Tibial artery (tissue), 4 donors: ENCODE results near the gene C5orf47.

Source experiments
- DNase-seq, 2 donors: peaks; one replicate each; pipeline ENCODE4 v3.0.0-alpha.2; 2019
- H3K27ac ChIP-seq, 2 donors: fragments of 200-600 bp; sonication (generic) in 1 of 2; 1 replicate in 1 of 2; 2 replicates in 1 of 2; pipeline ENCODE4 v1.5.1; 2018 to 2019; ENCODE audit warnings: mild to moderate bottlenecking in 1 of 2
- H3K27me3 ChIP-seq, 2 donors: fragments of 200-600 bp; sonication (generic) in 1 of 2; one replicate each; pipeline versions ENCODE4 v1.5.1 to v1.6.0; 2016 to 2019
- H3K36me3 ChIP-seq, 3 donors: fragments of 200-600 bp; sonication (generic) in 2 of 3; one replicate each; pipeline ENCODE4 v1.5.1; 2016 to 2019; ENCODE audit warnings: mild to moderate bottlenecking in 2 of 3
- H3K4me1 ChIP-seq, 4 donors: fragments of 200-600 bp; sonication (generic) in 2 of 4; 1 replicate in 3 of 4; 2 replicates in 1 of 4; pipeline ENCODE4 v1.5.1; 2016 to 2019
- H3K4me3 ChIP-seq, 2 donors: fragments of 200-600 bp; sonication (generic) in 1 of 2; 1 replicate in 1 of 2; 2 replicates in 1 of 2; pipeline ENCODE4 v1.5.1; 2018 to 2019; ENCODE audit warnings: mild to moderate bottlenecking in 2 of 2
- H3K9me3 ChIP-seq, 3 donors: fragments of 200-600 bp; sonication (generic) in 1 of 3; one replicate each; pipeline ENCODE4 v1.5.1; 2016 to 2019
- intact Hi-C: fragments of 100-400 bp; cut with DNase I; formaldehyde crosslinking; loops from one replicate; pipeline ENCODE4 v1.15.0; 2023; ENCODE audit warnings: low total_unique reads
- TF ChIP-seq, protein P1 (sequence below), 2 experiments: fragments of 200-600 bp in 1 of 2; fragments of 450-650 bp in 1 of 2; IDR thresholded peaks; one replicate each; pipeline ENCODE4 v1.5.1; 2017 to 2019; ENCODE audit warnings: antibody characterized with exemption in 2 of 2, mild to moderate bottlenecking in 1 of 2, moderate library complexity in 1 of 2

The C5orf47 gene

DNA sequence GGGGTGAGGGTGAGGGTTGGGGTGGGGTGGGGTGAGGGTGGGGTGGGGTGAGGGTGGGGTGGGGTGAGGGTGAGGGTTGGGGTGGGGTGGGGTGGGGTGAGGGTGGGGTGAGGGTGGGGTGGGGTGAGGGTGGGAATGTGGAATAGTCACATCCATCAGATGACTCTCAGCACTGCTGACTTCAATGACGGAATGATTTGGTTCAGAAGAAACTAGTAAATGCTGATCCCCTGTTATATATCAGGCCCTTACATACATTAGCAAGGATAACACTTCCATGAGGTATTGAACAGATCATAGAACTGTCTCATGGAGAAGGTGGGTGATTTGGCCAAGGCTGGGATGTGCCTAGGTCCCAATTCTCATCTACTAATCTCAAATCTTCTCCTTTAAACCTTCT lies 24.5 kb upstream of the C5orf47 start:
- TF ChIP-seq, protein P1, sequence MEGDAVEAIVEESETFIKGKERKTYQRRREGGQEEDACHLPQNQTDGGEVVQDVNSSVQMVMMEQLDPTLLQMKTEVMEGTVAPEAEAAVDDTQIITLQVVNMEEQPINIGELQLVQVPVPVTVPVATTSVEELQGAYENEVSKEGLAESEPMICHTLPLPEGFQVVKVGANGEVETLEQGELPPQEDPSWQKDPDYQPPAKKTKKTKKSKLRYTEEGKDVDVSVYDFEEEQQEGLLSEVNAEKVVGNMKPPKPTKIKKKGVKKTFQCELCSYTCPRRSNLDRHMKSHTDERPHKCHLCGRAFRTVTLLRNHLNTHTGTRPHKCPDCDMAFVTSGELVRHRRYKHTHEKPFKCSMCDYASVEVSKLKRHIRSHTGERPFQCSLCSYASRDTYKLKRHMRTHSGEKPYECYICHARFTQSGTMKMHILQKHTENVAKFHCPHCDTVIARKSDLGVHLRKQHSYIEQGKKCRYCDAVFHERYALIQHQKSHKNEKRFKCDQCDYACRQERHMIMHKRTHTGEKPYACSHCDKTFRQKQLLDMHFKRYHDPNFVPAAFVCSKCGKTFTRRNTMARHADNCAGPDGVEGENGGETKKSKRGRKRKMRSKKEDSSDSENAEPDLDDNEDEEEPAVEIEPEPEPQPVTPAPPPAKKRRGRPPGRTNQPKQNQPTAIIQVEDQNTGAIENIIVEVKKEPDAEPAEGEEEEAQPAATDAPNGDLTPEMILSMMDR (IDR thresholded peaks at IDR 0.05): no peak
- Histone ChIP-seq H3K4me3 (no peak overlapping the region), H3K9me3 (no peaks in the 10 kb centered on the region), H3K27me3 (no peaks in the 10 kb centered on the region), H3K36me3 (no peaks in the 10 kb centered on the region), H3K27ac (no peak overlapping the region), H3K4me1 (no peaks in the 10 kb centered on the region)
- intact Hi-C loops: no loop called here
- DNase-seq: no peak

DNA sequence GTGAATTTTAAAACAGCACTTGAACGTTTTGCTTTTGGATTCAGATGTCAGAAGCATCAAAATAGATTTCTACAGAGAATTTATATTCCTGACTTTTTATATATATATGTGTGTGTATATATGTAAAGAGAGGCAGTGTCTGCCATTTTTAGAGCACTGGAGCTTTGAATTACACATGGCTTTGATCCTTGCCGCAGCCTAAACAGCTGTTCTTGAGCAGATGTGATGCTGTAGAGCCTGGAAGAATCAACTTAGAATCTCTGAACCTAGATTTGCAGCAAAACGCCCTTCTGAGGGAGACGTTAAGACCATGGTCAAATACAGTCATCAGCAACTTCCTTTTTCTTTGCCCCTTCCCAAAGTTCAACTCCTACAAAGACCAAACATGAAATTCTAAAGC lies 21.7 kb upstream of the C5orf47 start:
- intact Hi-C loops: no loop called here
- H3K27ac ChIP-seq: no peak overlapping the region
- H3K27me3 ChIP-seq: no peaks in the 10 kb centered on the region
- peaks cover 0 to 7% (median 3%) of the 10 kb centered on the region in 4 donors for H3K4me1 ChIP-seq
- H3K9me3 ChIP-seq: no peaks in the 10 kb centered on the region
- DNase-seq: no peak
- no peaks in the 10 kb centered on the region for H3K36me3 ChIP-seq
- H3K4me3 ChIP-seq: no peak overlapping the region
- TF ChIP-seq, protein P1 (IDR thresholded peaks at IDR 0.05): no peak

DNA sequence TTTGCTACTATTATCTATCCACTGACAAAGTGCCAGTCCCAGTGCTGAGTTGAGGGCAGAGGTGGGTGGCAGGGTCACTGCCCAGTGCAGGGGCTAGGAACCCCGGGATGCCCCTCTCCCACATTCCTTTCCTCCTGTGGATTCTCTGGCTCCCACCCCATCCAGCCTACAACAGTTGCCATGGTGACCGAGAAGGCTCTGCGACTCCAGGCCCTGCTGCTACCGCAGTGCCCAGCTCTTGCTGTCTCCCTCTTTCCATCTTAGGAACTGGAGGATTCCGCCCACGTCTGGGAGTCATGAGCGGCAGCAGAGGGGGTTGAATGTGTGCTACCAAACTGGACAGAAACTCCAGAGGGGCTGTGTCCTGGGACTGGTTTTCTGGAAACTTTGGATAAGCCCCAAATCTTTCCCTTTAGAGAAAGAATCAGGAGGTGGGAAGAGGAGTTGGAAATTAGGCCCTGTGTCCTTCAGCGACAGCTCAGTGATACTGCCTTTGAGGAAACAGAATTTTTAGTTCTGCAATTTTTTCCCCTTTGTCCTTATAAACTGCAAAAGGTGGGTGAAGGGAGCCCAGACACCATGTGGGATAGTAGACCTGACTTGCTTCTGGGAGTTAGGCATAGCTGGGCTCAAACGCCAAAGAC lies 20.7 kb upstream of the C5orf47 start:
- Histone ChIP-seq H3K4me1 (peaks cover 0 to 13% (median 7%) of the 10 kb centered on the region in 4 donors), H3K9me3 (no peaks in the 10 kb centered on the region), H3K4me3 (no peak overlapping the region), H3K36me3 (no peaks in the 10 kb centered on the region), H3K27me3 (no peaks in the 10 kb centered on the region), H3K27ac (no peak overlapping the region)
- intact Hi-C loops: no loop called here
- DNase-seq: no peak
- TF ChIP-seq, protein P1 (IDR thresholded peaks at IDR 0.05): no peak

DNA sequence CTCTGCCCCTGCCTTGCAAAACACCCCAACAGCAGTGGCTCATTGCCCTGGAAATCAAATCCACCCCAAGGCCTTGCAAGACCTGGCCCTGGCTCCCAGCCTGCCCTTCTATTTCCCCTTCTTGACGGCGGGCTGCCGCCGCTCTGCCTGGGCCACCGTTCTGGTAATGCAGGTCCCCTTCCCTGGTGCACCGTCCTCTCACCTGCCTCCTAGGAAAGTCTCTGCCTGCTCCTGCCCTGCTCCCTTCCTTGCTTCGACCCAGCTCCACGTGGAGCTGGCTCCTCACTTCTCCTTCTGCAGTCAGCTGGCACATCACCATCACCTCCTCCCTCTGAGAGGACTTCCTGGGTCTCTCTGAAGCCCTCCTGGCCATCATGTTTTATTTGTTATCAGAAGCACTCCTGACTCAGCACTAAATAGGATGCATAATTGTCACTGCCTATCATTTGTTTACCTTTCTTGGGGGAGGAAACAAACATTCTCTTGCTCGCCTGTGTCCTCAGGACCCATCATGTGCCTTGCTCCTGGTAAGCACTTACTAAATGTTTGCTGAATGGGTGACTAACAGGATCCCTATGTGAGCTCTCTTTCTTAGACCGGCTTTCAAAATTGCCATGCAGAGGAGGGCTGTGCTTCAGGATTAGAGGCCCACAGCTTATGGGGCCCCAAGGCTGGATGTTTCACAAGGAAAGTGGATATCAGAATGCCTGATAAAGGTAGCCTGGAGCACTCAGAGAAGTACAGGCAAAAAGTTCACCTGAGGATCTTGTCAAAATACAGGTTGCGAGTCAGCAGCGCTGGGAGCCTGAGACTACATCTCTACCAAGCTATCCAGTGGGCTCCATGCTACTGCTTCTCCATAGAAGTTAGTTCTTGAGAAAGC lies 19.6 kb upstream of the C5orf47 start:
- no peak overlapping the region for H3K4me3 ChIP-seq
- peaks cover 0 to 19% (median 9%) of the 10 kb centered on the region in 4 donors for H3K4me1 ChIP-seq
- no peak for DNase-seq
- no peaks in the 10 kb centered on the region for H3K36me3 ChIP-seq
- H3K27ac ChIP-seq: no peak overlapping the region
- no peaks in the 10 kb centered on the region for H3K9me3 ChIP-seq
- intact Hi-C loops: loop anchor here (5.0 kb wide), 2 partner anchors 42 to 82 kb away; partner anchors contain the start of gene CPEB4
- TF ChIP-seq, protein P1 (IDR thresholded peaks at IDR 0.05): no peak
- no peaks in the 10 kb centered on the region for H3K27me3 ChIP-seq

DNA sequence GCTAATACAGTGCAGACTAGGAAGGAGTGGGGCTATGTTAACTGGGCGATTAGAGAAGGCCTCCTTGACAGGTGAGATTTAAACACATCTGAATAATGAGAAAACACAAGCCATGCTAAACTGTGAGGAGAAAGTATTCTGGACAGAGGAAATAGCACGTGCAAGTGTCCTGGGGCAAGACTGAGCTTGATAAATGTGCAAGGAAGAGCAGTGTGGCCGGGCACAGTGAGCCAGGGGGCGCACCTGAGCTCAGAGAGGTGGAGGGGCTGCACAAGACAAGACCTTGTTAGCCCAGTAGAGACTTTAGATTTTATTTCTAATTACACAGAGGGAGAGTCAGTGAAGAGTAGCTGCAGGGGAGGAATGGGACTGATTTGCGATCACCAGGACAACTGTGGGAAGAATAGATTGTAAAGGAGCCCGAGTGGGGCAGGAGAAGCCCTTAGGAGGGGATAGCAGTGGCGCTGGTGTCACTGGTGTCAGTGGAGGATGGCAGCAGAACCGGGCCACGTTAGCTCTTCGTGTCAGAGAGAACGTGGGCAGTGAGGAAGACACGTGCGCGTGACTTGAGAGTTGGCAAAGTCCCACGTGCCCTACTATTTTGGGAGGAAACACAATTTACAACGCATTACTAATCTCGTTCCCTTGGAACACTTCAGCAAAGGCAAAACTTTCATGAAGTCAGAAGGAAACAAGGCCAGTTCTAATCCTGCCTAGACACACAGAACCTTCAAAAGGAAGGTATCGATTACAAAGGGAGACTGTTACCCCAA lies 17.9 kb upstream of the C5orf47 start:
- H3K9me3 ChIP-seq: no peaks in the 10 kb centered on the region
- TF ChIP-seq, protein P1 (IDR thresholded peaks at IDR 0.05): no peak
- intact Hi-C loops: loop anchor here (5.0 kb wide), 2 partner anchors 44 to 84 kb away; partner anchors contain the start of gene CPEB4
- H3K4me3 ChIP-seq: no peak overlapping the region
- no peaks in the 10 kb centered on the region for H3K36me3 ChIP-seq
- no peak for DNase-seq
- no peak overlapping the region for H3K27ac ChIP-seq
- no peaks in the 10 kb centered on the region for H3K27me3 ChIP-seq
- H3K4me1 ChIP-seq: peaks cover 0 to 19% (median 9%) of the 10 kb centered on the region in 4 donors
